Activated CD8-positive, alpha-beta memory T cell treated with anti-CD3 and anti-CD28 coated beads, Interleukin-2, amount 50 U/mL, for 1 hour (primary cell): Measurements from ENCODE around the gene LRRC3.

Source experiments
- DNase-seq: peaks from one replicate; pipeline ENCODE4 v3.0.0-alpha.2; 2020; ENCODE audit errors: extremely low read depth

The LRRC3 gene

GRCh38 chr21:44456915-44457736 lies 1.8 kb downstream of the LRRC3 start:
- DNase-seq = no peak

GRCh38 chr21:44458971-44459711 lies 3.8 kb downstream of the LRRC3 start:
- no peak for DNase-seq

GRCh38 chr21:44459712-44460440 lies 4.6 kb downstream of the LRRC3 start:
- DNase-seq = no peak

GRCh38 chr21:44460441-44460755 lies 5.1 kb downstream of the LRRC3 start:
- DNase-seq = no peak

GRCh38 chr21:44461005-44461404 lies 5.7 kb downstream of the LRRC3 start:
- no peak for DNase-seq

DNA sequence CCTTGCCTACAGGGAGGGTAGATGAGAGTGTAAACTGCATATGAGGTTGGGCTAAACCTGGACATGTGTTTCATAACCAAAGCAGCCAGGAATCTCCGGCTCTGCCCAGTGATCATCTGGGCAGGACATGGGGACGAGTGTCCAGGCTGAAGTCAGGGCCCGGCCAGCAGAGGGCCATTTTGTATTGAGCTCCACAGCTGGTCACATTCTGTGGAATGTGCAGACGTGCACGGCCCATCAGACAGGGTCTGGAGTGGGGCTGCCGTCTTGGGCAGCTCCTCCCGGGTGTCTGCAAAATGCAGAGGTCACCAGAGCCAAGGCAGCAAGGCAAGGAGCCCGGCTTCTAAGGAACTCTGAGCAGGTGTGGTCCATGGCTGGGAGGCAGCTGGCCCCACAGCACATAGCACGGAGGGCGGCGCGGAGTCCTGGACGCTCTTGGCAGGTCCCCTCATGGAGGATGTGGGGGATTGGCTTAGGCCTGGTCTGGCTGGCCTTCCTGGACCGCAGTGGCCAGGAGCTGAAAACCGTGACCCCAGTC lies 6.2 kb downstream of the LRRC3 start:
- no peak for DNase-seq

DNA sequence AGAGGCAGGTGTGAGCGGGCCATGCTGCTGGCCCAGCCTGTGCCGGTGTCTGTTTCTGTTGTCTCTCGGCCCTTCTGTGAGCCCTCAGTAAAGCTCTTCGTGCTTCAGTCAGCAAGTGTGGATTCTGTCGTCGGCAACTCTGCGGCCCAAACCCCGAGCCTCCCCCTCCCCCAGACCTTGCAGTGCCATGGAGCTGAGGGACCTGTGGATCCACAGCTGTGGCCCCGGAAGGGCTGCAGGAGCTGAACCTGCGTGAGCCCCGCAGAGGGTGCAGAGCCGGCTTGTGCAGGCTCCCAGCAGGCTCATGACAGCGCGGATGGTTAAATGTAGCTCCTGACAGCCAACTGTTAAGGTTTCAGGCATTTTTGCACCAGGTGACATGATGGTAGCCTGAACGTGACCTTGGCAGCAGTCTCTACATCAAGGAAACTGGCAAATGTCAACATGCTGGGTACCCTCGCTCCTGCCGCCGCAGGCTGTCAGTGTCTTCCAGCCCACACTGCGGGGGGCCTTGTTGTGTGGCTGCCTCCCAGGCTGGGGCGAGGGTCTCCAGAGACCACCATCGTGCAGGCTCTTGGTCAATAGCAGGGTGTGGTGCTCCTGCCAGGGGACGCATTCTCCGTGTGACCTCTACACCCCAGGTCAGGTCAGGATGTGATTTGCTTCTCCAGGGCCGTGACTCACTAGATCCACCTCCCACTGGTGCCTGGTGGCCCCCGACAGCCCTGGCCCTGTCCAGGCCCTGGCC lies 7.0 kb downstream of the LRRC3 start:
- no peak for DNase-seq

GRCh38 chr21:44462834-44463200 lies 7.5 kb downstream of the LRRC3 start:
- no peak for DNase-seq

DNA sequence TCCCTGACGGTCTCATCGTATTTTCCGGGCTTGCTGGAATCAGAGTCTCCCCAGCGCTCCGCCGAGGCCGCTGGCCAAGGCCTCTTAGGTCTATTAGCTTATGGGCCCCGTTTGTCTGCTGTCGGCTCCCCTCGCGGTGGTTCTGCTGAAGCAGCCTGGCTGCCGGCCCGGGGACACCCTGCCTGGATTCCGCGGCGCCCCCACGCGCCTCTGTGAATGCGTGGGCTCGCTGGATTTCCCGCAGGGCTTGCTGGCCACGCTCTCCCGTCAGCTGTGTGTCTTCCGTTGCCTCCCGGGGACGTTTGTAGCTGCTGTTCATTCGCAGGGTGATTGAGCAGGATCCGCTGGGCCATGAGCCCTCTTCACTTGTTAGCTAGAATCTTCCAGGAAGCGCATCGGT lies 8.4 kb downstream of the LRRC3 start:
- DNase-seq = no peak

DNA sequence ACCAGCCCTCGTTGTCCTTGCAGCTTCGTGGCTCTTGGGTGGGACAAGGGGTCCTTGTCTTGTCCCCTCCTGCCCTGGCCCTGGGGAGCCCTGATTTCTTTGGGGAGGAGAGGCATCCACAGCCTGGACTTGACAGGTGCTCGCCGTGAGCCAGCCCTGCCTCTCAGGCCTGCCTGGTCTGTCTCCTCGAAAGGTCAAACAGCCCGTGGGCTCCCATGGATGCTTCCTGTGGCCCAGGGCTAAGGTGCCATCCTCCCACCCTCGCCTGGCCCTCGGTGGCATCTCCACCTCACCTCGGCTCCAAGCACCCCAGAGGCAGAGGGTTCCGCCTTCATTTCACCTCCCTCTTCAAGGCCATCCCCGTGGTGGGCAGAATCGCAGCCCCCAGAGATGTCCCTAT lies 9.0 kb downstream of the LRRC3 start:
- no peak for DNase-seq

DNA sequence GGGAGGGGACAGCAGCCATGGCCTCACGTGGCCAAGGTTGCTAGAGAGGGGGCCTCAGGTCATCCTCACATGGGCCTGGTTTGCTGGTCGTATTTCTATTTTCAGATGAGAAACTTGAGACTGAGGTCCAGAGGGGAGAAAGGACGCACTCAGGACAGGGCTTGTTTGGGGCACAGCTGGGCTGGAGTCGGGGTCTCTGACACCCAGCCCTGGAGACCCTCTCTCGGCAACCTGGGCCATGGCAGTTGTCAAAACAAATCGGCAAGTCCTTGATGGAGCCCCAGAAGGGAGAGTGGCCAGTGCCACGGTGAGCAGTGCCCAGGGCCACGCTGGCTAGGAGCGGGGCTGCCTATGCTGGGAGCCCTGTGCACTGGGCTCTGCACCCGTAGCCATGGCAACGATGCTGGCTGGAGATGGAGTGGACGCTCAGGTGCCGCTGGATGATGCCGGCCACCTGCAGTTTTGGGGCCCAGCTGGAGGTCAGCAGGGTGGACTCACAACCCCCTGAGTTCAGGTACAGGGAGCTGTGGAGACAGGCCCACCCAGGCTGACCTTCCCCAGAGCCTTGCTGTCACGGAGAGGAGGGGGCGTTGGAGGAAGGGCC lies 11.1 kb downstream of the LRRC3 start:
- no peak for DNase-seq

GRCh38 chr21:44466996-44467858 lies 11.9 kb downstream of the LRRC3 start:
- no peak for DNase-seq

DNA sequence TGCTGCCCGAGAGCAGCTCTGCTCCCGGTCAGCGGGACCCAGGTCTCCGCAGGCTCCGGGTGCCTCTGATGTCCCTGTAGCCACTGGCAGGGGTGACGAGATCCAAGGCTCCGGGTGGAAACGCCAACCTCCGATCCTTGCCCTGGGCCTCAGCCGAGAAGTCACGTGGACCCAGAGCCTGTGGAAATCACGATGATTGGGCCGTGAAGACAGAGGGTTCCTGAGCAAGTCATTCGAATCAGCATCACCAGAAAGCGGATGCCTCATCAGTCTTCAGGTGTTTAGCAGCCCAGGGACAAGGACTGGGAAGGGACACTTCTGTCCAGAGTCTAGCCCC lies 12.5 kb downstream of the LRRC3 start:
- no peak for DNase-seq

DNA sequence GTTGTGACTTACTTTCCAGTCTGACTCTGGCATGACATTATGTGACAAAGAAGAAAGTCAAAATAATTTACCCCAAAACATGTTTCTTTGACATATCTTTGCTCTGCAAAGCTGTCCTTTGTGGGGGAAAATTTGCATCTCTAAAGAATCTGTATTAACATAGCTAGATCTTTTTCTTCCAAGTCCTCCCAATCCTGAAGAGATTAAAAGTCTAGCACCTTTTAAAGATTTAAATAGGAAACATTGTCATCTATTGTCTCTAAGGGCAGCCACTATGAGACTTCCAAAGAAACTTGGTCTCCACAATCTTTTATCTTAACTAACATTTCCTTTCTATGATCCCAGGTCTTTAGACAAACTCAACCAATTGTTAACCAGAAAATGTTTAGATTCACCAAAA lies 16.0 kb downstream of the LRRC3 start:
- no peak for DNase-seq

- no peak for DNase-seq
Measured at GRCh38 chr21:44471996-44472395, 16.7 kb downstream of the LRRC3 start.

DNA sequence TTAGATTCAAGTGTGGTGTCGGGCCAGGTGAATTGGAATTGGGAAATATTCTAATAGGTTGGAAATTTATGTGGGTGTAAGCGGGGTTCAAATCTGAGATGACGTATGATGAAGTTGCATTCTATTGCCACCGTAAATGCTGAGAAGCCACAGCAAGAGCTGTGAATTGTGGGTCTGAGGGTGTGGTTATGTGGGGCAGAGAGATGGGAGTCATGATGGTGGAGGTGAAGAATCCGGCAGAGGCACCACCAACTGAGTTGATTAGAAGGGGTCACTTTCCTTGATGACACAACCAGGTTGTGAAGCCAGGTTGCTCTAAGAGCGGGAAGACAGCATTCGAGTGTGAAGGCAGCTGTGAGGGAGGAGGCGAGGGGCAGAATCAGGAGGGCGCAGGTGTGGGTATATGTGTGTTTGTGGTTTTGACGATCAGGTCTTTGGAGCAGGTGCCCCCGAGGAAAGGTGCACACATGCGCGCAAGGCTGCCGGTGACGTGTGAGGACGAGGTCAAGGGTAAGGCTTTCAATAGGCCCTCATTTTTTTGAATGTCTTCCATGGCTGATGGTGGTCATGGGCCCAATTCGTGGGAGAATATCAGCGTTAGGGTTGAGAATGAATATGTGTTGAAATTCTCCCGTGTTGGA lies 18.7 kb downstream of the LRRC3 start:
- no peak for DNase-seq

GRCh38 chr21:44475266-44475845 lies 20.0 kb downstream of the LRRC3 start:
- DNase-seq = no peak

DNA sequence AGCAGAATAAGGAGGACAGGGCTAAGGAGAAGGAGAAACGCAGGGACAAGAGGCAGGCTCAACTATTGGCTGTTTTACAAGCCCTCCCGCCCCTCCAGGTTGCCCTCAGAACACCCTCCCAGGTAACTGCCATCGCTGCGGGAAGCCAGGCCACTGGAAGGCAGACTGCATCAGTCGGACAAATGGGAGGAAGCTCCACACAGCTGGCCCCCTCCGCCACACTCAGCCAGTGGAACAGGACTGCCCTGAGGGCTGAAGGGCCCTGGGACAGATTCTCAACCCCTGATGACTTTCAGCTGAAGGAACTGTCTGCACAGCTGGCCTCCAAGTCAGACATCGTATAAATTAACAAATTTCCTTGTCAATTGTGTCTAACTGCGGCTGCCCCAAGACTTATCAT lies 21.8 kb downstream of the LRRC3 start:
- DNase-seq = no peak

- no peak for DNase-seq
Measured at GRCh38 chr21:44477712-44478111, 22.4 kb downstream of the LRRC3 start.
